ENCODE measurements around the gene MPND.
A peak's percentile ranks its signal among the peaks of the same experiment; 100 is the strongest.

The MPND gene

GRCh38 chr19:4405977-4406376 lies 62.6 kb downstream of the MPND start:
- Histone ChIP-seq H3K27ac (ENCODE audit: extremely low read depth, low read depth, low read length) (no peak overlapping the region), H3K4me3 (ENCODE audit: low read depth, low read length) (no peak overlapping the region), H3K36me3 (ENCODE audit: control insufficient read depth in 2 of 2, insufficient read depth in 1 of 2, low read length in 2 of 2) (peaks cover 39 to 63% of the 10 kb centered on the region in 2 experiments), H3K9me3 (ENCODE audit: control insufficient read depth, insufficient read depth, low read depth, low read length) (no peaks in the 10 kb centered on the region), H3K4me1 (ENCODE audit: control insufficient read depth, insufficient read depth, low read length) (no peaks in the 10 kb centered on the region)
- POLR2A ChIA-PET = interaction anchor here (2.4 kb wide), 1 partner anchor 10 kb away, joined by 9 read pairs; no protein-coding TSS in a partner anchor
- CTCF ChIA-PET = interaction anchor here (0.6 to 0.7 kb wide), 3 partner anchors 9 to 434 kb away, joined by 3 to 6 read pairs (median 3); no protein-coding TSS in a partner anchor
- TF ChIP-seq GLIS1 (tag by site-specific recombination; IDR thresholded peaks at IDR 0.05) (peak; percentile 46), ZFP37 (tag by site-specific recombination; IDR thresholded peaks at IDR 0.05) (no peak), ATF2 (tag by site-specific recombination; IDR thresholded peaks at IDR 0.05; ENCODE audit: low read depth) (no peak)

- POLR2A ChIA-PET = interaction anchor here (2.4 kb wide), 1 partner anchor 9 kb away, joined by 9 read pairs; no protein-coding TSS in a partner anchor
- no peaks in the 10 kb centered on the region for H3K9me3 ChIP-seq (ENCODE audit: control insufficient read depth, insufficient read depth, low read depth, low read length)
- no peak overlapping the region for H3K27ac ChIP-seq (ENCODE audit: extremely low read depth, low read depth, low read length)
- no peak overlapping the region for H3K4me3 ChIP-seq (ENCODE audit: low read depth, low read length)
- H3K4me1 ChIP-seq (ENCODE audit: control insufficient read depth, insufficient read depth, low read length) = no peaks in the 10 kb centered on the region
- H3K36me3 ChIP-seq (ENCODE audit: control insufficient read depth in 2 of 2, insufficient read depth in 1 of 2, low read length in 2 of 2) = peaks cover 45 to 70% of the 10 kb centered on the region in 2 experiments
- TF ChIP-seq ZNF341 (tag by site-specific recombination; IDR thresholded peaks at IDR 0.05; ENCODE audit: low read depth) (no peak), ATF2 (tag by site-specific recombination; IDR thresholded peaks at IDR 0.05; ENCODE audit: low read depth) (no peak), ZNF292 (tag by site-specific recombination; IDR thresholded peaks at IDR 0.05; ENCODE audit: borderline replicate concordance, low read depth) (no peak), ZBTB17 (tag by site-specific recombination; IDR thresholded peaks at IDR 0.05) (no peak), ZNF626 (tag by site-specific recombination; IDR thresholded peaks at IDR 0.05) (no peak), ZNF792 (tag by site-specific recombination; IDR thresholded peaks at IDR 0.05) (no peak), KLF7 (tag by site-specific recombination; IDR thresholded peaks at IDR 0.05; ENCODE audit: borderline replicate concordance) (no peak), ZNF530 (tag by site-specific recombination; IDR thresholded peaks at IDR 0.05; ENCODE audit: low read depth) (no peak), ZIC2 (tag by site-specific recombination; IDR thresholded peaks at IDR 0.05) (no peak), ZNF146 (tag by site-specific recombination; IDR thresholded peaks at IDR 0.05) (no peak), ZNF221 (tag by site-specific recombination; IDR thresholded peaks at IDR 0.05; ENCODE audit: borderline replicate concordance) (no peak), ZNF274 (IDR thresholded peaks at IDR 0.05; ENCODE audit: low read length) (no peak), ZNF274 (tag by site-specific recombination; IDR thresholded peaks at IDR 0.05; ENCODE audit: borderline replicate concordance) (no peak), SP3 (tag by site-specific recombination; IDR thresholded peaks at IDR 0.05) (no peak), ZNF707 (tag by site-specific recombination; IDR thresholded peaks at IDR 0.05) (no peak), OSR2 (tag by site-specific recombination; IDR thresholded peaks at IDR 0.05) (no peak), ZNF658 (tag by site-specific recombination; IDR thresholded peaks at IDR 0.05) (no peak), ZNF571 (tag by site-specific recombination; IDR thresholded peaks at IDR 0.05) (no peak), BCL11A (tag by site-specific recombination; IDR thresholded peaks at IDR 0.05; ENCODE audit: low read depth) (no peak)
- CTCF ChIA-PET = interaction anchor here (0.7 kb wide), 1 partner anchor 10 kb away, joined by 3 read pairs; no protein-coding TSS in a partner anchor
Observed at GRCh38 chr19:4406626-4407025, 63.3 kb downstream of the MPND start.

Measured in HEK293 (cell line).